Endothelial cell of umbilical vein (primary cell): ENCODE measurements around the gene TNFRSF12A. TPM values are rescaled to one million over a fixed set of nuclear protein-coding genes. Genes with fewer than 3 reads are reported as not detected.

Experiments used
- BruUV-seq: library from RNA; stranded (reverse); fragments of 400-500 nt; replicated peaks from 2 replicates; lab custom pipeline; 2021; lab: Mats Ljungman, UMichigan
- CTCF ChIA-PET: fragments of 300-600, 350-600 bp; sonication (Branson Sonifier 250); formaldehyde crosslinking; loops from one replicate; lab custom pipeline; 2021; ENCODE audit warnings: antibody characterized with exemption, inconsistent platforms; lab: Charles Lee
- POLR2A ChIA-PET: fragments of 300-600, 350-600 bp; sonication (Branson Sonifier 250); formaldehyde crosslinking; loops from one replicate; lab custom pipeline; 2021; ENCODE audit warnings: antibody characterized with exemption, inconsistent platforms; lab: Charles Lee
- DNase-seq: peaks from one replicate; pipeline ENCODE4 v3.0.0-alpha.2; 2011; ENCODE audit warnings: low read depth, low spot score
- FAIRE-seq: peaks from 2 replicates; lab custom pipeline; 2011; peaks lifted over from hg19 to GRCh38; lab: Jason Lieb, UNC
- H2AFZ ChIP-seq: 2 replicates; pipeline ENCODE4 v1.6.0; 2012; ENCODE audit warnings: low read depth, low read length, control low read depth, inconsistent platforms
- H3K27ac ChIP-seq: 2 replicates; pipeline ENCODE4 v1.5.1; 2011; ENCODE audit warnings: low read depth, mild to moderate bottlenecking, control low read depth, low read length, moderate library complexity; ENCODE audit not compliant: insufficient read depth
- H3K27me3 ChIP-seq, 2 experiments: 2 replicates each; pipeline versions ENCODE4 v1.6.0 to v1.6.1; 2011; ENCODE audit warnings: low read length in 2 of 2, mixed read lengths in 1 of 2; ENCODE audit not compliant: control insufficient read depth in 2 of 2, insufficient read depth in 2 of 2
- H3K36me3 ChIP-seq, 2 experiments: 2 replicates in 1 of 2; 3 replicates in 1 of 2; pipeline ENCODE4 v1.5.1; 2011; ENCODE audit warnings: low read length in 2 of 2, mild to moderate bottlenecking in 1 of 2, moderate library complexity in 1 of 2; ENCODE audit not compliant: control insufficient read depth in 2 of 2, insufficient read depth in 2 of 2; ENCODE audit errors: extremely low read depth in 1 of 2
- H3K4me1 ChIP-seq: 3 replicates; pipeline ENCODE4 v1.5.1; 2011; ENCODE audit warnings: mild to moderate bottlenecking, low read length; ENCODE audit not compliant: control insufficient read depth, insufficient read depth; ENCODE audit errors: extremely low read depth
- H3K4me2 ChIP-seq: 2 replicates; pipeline ENCODE4 v1.6.1; 2011; ENCODE audit warnings: low read length, control low read depth, mixed read lengths; ENCODE audit not compliant: insufficient read depth
- H3K4me3 ChIP-seq, 3 experiments: fragments of 200-600 bp in 1 of 3; sonication (generic), shearing (Covaris generic) in 1 of 3; replicated peaks in 1 of 3; 2 replicates each; pipeline ENCODE4 v1.5.1; 2011 to 2016; ENCODE audit warnings: control low read depth in 3 of 3, low read length in 3 of 3, mild to moderate bottlenecking in 2 of 3, inconsistent platforms in 1 of 3, low read depth in 1 of 3, moderate library complexity in 1 of 3; ENCODE audit not compliant: insufficient read depth in 1 of 3
- H3K79me2 ChIP-seq: 2 replicates; pipeline ENCODE4 v1.6.0; 2012; ENCODE audit warnings: low read length, inconsistent platforms; ENCODE audit not compliant: control insufficient read depth, insufficient read depth
- H3K9ac ChIP-seq: replicated peaks from 2 replicates; pipeline ENCODE3; 2011; ENCODE audit warnings: low read length, control low read depth; ENCODE audit not compliant: insufficient read depth; ENCODE audit errors: extremely low read depth
- H3K9me1 ChIP-seq: replicated peaks from 3 replicates; pipeline ENCODE4 v1.6.0; 2011; ENCODE audit warnings: mild to moderate bottlenecking, low read length; ENCODE audit not compliant: control insufficient read depth, insufficient read depth; ENCODE audit errors: extremely low read depth
- H3K9me3 ChIP-seq: replicated peaks from 2 replicates; pipeline ENCODE4 v1.5.1; 2012; ENCODE audit warnings: low read length, inconsistent platforms; ENCODE audit not compliant: control insufficient read depth, insufficient read depth
- H4K20me1 ChIP-seq: replicated peaks from 2 replicates; pipeline ENCODE3; 2011; ENCODE audit warnings: mild to moderate bottlenecking, low read length; ENCODE audit not compliant: control insufficient read depth, insufficient read depth; ENCODE audit errors: extremely low read depth
- CTCF ChIP-seq, 2 donors: IDR thresholded peaks; 1 replicate in 1 of 2; 2 replicates in 1 of 2; pipeline ENCODE4 v1.5.1; 2011; ENCODE audit warnings: low read length in 2 of 2, mild to moderate bottlenecking in 2 of 2, moderate library complexity in 2 of 2, control low read depth in 1 of 2, inconsistent platforms in 1 of 2, low read depth in 1 of 2; ENCODE audit not compliant: insufficient read depth in 1 of 2; ENCODE audit errors: extremely low read depth in 1 of 2
- EZH2 ChIP-seq: IDR thresholded peaks from 2 replicates; pipeline ENCODE4 v1.6.1; 2012; ENCODE audit warnings: borderline replicate concordance, low read depth, mild to moderate bottlenecking, moderate library complexity, low read length, inconsistent platforms; ENCODE audit not compliant: severe bottlenecking
- FOS ChIP-seq: IDR thresholded peaks from 2 replicates; pipeline ENCODE4 v1.6.1; 2011; ENCODE audit warnings: mild to moderate bottlenecking, low read length, moderate library complexity, borderline replicate concordance; ENCODE audit not compliant: insufficient read depth
- GATA2 ChIP-seq: IDR thresholded peaks from 2 replicates; pipeline ENCODE4 v1.7.0; 2011; ENCODE audit warnings: low read depth, mild to moderate bottlenecking, moderate library complexity, mixed read lengths, low read length; ENCODE audit not compliant: insufficient read length, insufficient read depth
- JUN ChIP-seq: IDR thresholded peaks from 2 replicates; pipeline ENCODE4 v1.6.1; 2011; ENCODE audit warnings: borderline replicate concordance, low read depth; ENCODE audit not compliant: insufficient read length, insufficient read depth
- MYC ChIP-seq: IDR thresholded peaks from one replicate; pipeline ENCODE4 v1.6.1; 2011; ENCODE audit warnings: mild to moderate bottlenecking, low read depth, low read length
- POLR2A ChIP-seq: IDR thresholded peaks from 2 replicates; pipeline ENCODE4 v1.6.1; 2012; ENCODE audit warnings: low read depth, mild to moderate bottlenecking, control low read depth, low read length
- POLR2AphosphoS5 ChIP-seq: IDR thresholded peaks from 2 replicates; pipeline ENCODE4 v1.6.1; 2012; ENCODE audit warnings: low read depth, mild to moderate bottlenecking, control low read depth, low read length, moderate library complexity; ENCODE audit not compliant: insufficient read depth
- dilution Hi-C: fragments of 300-500 bp; cut with MboI; formaldehyde crosslinking; loops from one replicate; pipeline ENCODE4 v1.15.0; 2019; ENCODE audit warnings: low sequenced_read_pairs; ENCODE audit not compliant: extremely low pct_ligation_motif_present
- intact Hi-C: fragments of 100-400 bp; cut with micrococcal nuclease; formaldehyde crosslinking; loops from one replicate; pipeline ENCODE4 v1.10.0; 2022
- polyA plus RNA-seq, 4 experiments: library from polyadenylated mRNA; depleted of rRNA in 3 of 4; stranded (reverse) in 3 of 4; unstranded in 1 of 4; fragments of >200 nt; gene quantifications; 2 replicates each; pipeline versions ENCODE4 v1.2.1 to v1.2.3, GENCODE V29; 2011 to 2012; ENCODE audit warnings: missing spikeins in 1 of 4
- total RNA-seq: library from RNA; stranded (reverse); gene quantifications from 2 replicates; pipeline ENCODE4 v1.2.3, GENCODE V29; 2021
- TF ChIP-seq, protein P1 (sequence below): IDR thresholded peaks from 2 replicates; pipeline ENCODE4 v1.6.1; 2011; ENCODE audit not compliant: insufficient read depth, insufficient read length

TNFRSF12A gene
- total and polyA plus RNA-seq, 2 donors (not counting 3 experiments of a cell fraction or from before 2014, with no cell fraction given) = 162 to 187 TPM

DNA sequence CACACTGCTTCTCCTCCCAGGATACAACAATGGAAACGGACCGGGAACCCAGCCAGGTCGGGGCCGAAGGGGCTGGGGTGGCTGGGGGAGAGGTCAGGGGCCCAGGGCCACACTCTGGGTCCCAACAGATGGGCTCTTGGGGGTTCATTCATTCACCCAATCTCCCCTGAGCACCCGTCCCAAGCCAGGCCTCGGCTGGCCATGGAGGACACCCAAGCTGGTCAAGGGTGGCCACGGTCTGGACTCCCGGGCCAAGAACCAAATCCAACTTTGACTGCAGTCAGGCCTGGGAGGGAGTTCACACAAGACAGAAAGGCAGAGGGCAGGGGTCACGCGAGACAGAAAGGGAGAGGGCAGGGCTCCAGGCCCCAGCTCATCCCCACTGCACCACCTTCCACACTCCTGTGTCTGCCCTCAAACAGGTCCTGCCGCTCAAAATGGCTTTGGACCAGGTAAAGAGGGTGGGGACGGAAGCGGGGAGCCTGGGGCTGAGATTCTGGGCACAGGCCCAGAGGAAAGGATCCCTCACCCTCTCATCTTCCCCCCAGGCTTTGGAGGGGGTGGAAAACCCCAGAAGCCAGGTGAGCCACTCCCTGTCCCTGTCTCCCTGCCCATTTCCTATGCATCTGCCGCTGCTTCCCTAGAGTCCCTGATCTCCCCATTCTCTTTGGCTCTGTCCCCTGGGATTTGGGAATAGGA is 27.6 kb upstream of the TNFRSF12A start:
- Histone ChIP-seq H3K4me3 (no peak overlapping the region), H3K9ac (no peak overlapping the region), H3K27ac (no peak overlapping the region), H3K9me1 (no peaks in the 10 kb centered on the region), H3K4me2 (no peak overlapping the region), H4K20me1 (no peaks in the 10 kb centered on the region), H2AFZ (no peak overlapping the region), H3K9me3 (no peaks in the 10 kb centered on the region), H3K27me3 (peaks cover 0 to 5% of the 10 kb centered on the region in 2 experiments), H3K36me3 (no peaks in the 10 kb centered on the region), H3K79me2 (no peaks in the 10 kb centered on the region), H3K4me1 (no peaks in the 10 kb centered on the region)
- dilution Hi-C loops (no loop called here), intact Hi-C loops (no loop called here)
- no peak for FAIRE-seq
- BruUV-seq = no TSS peak
- ChIA-PET POLR2A (no interaction called here), CTCF (interaction anchor here (0.9 to 1.0 kb wide), 3 partner anchors 10 to 39 kb away, joined by 3 to 4 read pairs (median 3); no protein-coding TSS in a partner anchor)
- TF ChIP-seq MYC (no peak), FOS (no peak), GATA2 (no peak), EZH2 (no peak), POLR2AphosphoS5 (no peak), JUN (no peak), CTCF (IDR thresholded peaks at IDR 0.05; ENCODE audit: extremely low read depth in 1 of 2, insufficient read depth in 1 of 2, low read depth in 1 of 2, low read length in 2 of 2) (no peak), POLR2A (no peak)
- TF ChIP-seq, protein P1, sequence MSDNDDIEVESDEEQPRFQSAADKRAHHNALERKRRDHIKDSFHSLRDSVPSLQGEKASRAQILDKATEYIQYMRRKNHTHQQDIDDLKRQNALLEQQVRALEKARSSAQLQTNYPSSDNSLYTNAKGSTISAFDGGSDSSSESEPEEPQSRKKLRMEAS = no peak
- no peak for DNase-seq
